Jurkat, Clone E6-1 (cell line): ENCODE results near the gene PCED1B.
"Not testable (repeated sequence)": the region's sequence is repeated elsewhere in the genome, so short reads cannot be mapped to it uniquely, and the experiment has no call there.

Source experiments
- DNase-seq: peaks from one replicate; pipeline ENCODE4 v3.0.0-alpha.2; 2011; ENCODE audit warnings: low read depth, low spot score
- H3K4me3 ChIP-seq: 2 replicates; pipeline ENCODE4 v1.5.1; 2011; ENCODE audit warnings: mild to moderate bottlenecking, low read length, control low read depth, moderate library complexity

PCED1B gene

GRCh38 chr12:47110718-47111391 is 31.4 kb downstream of the PCED1B start:
- H3K4me3 ChIP-seq, result no peak overlapping the region
- peak; percentile 39 for DNase-seq

- peak; percentile 71 for DNase-seq
- H3K4me3 ChIP-seq, result no peak overlapping the region
These were observed 32.0 kb downstream of the PCED1B start for GRCh38 chr12:47111392-47111778.

DNA sequence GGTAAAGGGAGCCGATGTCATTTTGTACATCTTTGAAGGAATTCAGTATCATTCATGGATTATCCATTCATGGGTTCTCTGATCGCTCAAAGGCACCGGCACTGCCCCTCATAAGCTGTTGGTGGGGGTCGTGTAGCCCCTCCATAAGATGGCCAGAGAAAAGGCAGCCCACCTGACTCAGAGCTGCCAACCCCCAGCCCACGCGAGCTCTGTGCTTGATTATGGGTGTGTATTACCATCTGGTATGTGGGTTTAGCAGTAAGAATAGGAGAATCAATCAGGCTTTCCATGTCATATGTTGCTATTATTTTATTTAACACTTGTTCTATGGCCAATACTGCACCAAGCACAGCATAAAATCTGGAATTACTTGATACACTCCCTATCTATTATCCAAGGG is 32.4 kb downstream of the PCED1B start:
- DNase-seq, result no peak
- H3K4me3 ChIP-seq, result no peak overlapping the region

DNA sequence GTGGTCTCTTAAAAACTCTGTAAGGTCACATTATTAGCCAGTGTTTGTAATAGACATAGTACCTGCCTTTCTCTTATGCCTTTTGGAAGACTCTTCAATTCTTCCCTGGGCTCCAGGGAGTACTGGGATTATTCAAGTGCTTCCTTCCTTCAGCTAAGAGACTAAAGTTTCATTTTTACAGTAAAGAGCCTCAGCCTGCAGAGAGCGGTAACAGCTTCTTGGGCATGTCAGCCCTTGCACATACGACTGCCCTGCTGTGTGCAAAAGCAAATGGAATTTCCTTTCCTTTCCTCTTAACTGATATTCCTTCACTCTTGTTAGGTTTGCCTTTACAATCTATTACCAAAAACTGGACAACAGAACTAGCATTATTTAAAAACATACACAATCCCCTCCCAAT is 33.3 kb downstream of the PCED1B start:
- DNase-seq, result no peak
- H3K4me3 ChIP-seq, result no peak overlapping the region

GRCh38 chr12:47114481-47114892 is 35.1 kb downstream of the PCED1B start:
- H3K4me3 ChIP-seq, result no peak overlapping the region
- DNase-seq, result no peak

GRCh38 chr12:47117305-47117704 is 37.9 kb downstream of the PCED1B start:
- H3K4me3 ChIP-seq, DNase-seq: not testable (repeated sequence)

DNA sequence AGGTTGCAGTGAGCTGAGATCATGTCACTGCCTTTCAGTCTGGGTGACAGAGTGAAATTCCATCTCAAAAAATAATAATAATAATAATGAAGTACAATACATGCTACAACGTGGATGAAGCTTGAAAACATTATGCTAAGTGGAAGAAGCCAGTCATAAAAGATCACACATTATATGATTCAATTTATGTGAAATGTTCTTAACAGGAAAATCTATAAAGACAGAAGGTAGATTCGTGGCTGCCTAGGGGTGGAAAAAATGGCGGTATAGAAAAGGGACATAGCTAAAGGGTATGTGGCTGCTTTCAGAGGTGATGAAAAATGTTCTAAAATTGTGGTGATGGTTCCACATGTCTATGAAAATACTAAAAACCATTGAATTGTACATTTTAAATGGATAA is 41.3 kb downstream of the PCED1B start:
- no peak overlapping the region for H3K4me3 ChIP-seq
- DNase-seq, result no peak

DNA sequence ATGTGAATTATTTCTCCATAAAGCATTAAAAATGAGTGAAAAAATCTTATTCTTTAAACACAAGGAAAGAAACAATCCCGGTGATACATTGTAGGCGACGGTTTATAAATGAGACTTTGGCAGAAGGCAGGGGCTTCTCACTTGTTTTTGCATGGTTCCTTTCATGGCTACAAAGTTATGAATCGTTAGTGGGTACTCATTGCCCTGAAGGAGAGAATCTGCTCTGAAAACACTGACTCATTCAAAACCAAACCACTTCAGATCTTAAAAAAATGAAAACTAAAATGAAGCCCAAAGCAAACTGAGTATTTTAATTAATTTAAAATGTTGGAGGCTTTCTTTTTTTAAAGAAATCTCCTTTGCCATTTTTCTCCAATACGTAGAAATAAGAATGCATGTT is 41.7 kb downstream of the PCED1B start:
- no peak overlapping the region for H3K4me3 ChIP-seq
- no peak for DNase-seq

DNA sequence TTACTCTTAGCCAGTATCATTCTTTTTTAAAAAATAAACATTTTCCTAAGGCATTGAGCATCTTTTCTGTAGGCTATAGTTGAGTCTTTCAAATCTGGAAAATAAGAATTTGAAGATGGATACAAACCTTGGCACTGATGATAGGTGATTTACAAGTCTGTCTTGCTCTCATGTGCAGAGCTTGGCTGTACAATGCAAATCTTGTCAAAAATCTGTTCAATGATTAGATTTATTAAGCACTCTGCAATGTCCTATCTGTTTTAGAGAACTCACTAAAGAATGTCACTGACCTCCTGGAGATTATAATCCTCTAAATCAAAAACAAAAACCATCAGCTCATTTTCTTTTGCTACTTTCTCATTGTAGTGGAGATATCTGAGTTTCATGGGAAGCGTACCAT is 43.2 kb downstream of the PCED1B start:
- no peak for DNase-seq
- no peak overlapping the region for H3K4me3 ChIP-seq

- no peak for DNase-seq
- H3K4me3 ChIP-seq, result no peak overlapping the region
These were observed 44.3 kb downstream of the PCED1B start for GRCh38 chr12:47123730-47124129.

DNA sequence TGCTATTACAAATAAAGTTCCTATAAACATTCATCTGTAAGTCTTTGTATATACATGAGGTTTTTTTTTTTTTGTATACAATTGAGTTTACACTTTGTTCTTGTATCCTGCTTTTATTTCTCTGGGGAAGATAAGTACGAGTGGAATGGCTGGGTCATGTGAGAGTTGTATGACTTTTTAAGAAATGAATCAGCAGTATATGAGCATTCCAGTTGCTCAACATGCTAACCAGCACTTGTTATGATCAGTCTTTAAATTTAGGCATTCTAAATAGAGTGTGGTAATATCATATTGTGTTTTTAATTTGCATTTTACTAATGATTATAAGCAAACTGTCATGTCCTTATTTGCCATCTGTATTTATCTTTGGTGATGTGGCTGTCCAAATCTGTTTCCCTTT is 45.0 kb downstream of the PCED1B start:
- no peak for DNase-seq
- no peak overlapping the region for H3K4me3 ChIP-seq

GRCh38 chr12:47126246-47126645 is 46.8 kb downstream of the PCED1B start:
- H3K4me3 ChIP-seq, result no peak overlapping the region

DNA sequence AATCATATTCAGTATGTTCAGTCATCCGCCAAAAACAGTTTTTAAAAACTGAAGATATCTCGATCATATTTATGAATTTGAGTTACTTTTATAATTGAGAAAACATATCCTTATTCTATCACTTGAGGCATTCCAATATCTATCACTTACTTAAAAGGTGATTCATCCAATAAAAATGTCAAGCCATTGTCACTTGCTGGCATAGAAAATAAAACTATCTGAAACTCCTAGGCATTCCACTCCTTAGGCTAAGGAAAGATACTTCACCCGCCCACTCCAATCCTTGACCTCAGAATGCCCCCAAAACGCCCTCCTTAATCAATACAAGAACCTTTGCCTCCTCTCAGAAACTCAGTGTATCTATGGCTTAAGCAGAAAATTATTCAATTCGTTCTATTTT is 51.6 kb downstream of the PCED1B start:
- DNase-seq, result no peak
- no peak overlapping the region for H3K4me3 ChIP-seq

More at GRCh38 chr12:47126246-47126645, 46.8 kb downstream of the PCED1B start:
- DNase-seq, result no peak

GRCh38 chr12:47134005-47134404 is 54.6 kb downstream of the PCED1B start:
- H3K4me3 ChIP-seq, result no peak overlapping the region
- DNase-seq, result no peak

DNA sequence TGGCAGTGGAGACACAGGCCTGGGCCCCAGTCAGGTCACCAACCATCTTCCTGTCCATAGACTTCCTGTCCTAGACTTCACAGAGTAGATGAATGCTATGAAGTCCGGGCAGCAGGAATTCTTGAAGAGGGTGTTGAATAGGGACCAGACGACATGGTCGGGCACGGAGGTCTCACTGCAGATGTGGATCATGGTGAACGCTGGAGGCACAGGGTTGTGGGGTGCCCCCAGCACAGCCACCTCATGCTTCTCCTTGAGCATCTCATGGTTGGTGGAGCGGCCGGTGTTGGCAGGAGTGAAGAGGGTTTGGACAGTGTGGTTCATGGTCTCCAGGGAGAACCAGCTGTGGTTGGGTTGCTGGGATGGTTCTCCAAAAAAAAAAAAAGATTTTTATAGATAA is 56.2 kb downstream of the PCED1B start:
- no peak for DNase-seq

DNA sequence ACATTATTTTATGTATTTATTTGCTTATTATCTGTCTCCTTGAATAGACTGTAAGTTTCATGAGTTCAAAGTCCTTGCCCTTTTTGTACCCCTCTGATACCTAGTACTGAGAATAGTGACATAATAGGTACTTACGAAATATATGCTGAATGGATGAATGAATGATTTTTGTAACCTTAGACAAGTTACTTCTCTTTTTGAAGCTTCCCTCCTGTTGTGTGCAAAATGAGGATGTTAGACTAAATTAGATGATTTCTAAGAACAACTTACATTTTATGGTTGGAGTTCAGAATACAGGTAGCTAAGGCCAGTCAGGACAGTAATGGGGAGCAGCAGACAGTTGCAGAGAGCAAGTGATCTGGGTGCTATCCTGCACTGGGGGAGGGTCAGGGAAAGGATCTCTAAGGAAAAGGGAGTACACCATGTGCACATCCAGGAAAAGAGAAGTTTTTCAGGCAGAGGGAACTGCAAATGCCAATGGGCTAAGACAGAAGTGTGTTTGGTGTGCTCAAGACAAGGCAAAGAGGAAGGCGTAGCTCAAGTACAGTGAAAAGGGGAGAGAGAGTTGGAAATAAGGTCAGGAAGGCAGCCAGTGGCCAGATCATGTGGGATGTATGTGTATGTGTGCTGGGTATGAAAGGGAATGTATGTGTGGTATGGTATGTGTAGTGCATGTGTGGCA is 59.7 kb downstream of the PCED1B start:
- H3K4me3 ChIP-seq, result no peak overlapping the region
- DNase-seq, result no peak

More for the DNA sequence above, 56.2 kb downstream of the PCED1B start:
- H3K4me3 ChIP-seq, result no peak overlapping the region

DNA sequence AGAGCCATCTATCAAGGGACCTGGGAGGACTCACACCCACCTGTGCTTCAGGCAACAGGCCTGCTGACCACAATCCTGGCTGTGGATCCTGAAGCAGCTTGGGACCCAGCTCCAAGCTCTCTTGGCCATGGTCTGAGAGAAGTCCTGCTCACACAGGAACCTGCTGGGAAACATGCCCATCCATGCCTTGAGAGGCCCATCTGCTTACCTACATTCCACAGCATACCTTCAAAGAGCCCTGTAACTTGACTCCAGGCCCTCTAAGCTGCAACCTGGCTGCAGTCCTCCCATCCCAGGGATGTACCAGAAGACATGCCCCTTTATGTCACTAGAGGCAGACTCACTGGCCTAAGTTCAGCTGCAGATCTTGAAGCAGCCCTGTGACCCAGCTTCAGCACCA is 62.0 kb downstream of the PCED1B start:
- H3K4me3 ChIP-seq, result no peak overlapping the region
- DNase-seq, result no peak

GRCh38 chr12:47144769-47145168 is 65.3 kb downstream of the PCED1B start:
- DNase-seq, result no peak
- H3K4me3 ChIP-seq, result no peak overlapping the region

DNA sequence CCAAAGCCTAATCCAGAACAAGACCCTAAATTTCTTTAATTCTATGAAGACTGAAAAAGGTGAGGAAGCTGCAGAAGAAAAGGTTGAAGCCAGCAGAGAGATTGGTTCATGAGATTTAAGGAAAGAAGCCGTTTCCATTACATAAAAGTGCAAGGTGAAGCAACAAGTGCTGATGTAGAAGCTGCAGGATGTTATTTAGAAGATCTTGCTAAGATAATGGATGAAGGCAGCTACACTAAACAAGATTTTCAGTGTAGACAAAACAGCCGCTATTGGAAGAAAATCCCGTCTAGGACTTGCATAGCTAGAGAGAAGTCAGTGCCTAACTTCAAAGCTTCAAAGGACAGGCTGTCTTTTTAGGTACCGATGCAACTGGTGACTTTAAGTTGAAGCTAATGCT is 65.8 kb downstream of the PCED1B start:
- no peak overlapping the region for H3K4me3 ChIP-seq
- DNase-seq, result no peak

DNA sequence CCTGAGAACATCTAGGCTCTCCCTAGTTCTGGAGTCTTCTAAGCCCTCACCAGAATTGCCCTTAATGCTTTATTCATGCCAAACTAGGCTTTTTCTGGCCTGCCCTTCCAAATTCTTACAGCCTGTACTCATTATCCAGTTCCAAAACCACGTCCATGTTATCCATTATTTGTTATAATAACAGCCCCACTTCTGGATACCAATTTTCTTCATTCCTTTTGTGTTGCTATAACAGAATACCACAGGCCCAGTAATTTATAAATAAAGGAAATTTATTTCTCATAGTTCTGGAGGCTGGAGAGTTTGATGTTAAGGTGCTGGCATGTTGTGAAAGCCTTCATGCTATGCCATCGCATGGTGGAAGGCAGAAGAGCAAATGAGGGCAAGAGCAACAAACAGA is 68.3 kb downstream of the PCED1B start:
- DNase-seq, result no peak
- no peak overlapping the region for H3K4me3 ChIP-seq

- DNase-seq, result no peak
These were observed 69.7 kb downstream of the PCED1B start for GRCh38 chr12:47149146-47149545.

More at GRCh38 chr12:47149146-47149545, 69.7 kb downstream of the PCED1B start:
- no peak overlapping the region for H3K4me3 ChIP-seq
